ENCODE results near the gene SFMBT1.

The SFMBT1 gene

GRCh38 chr3:53083949-53084309 lies 38.1 kb upstream of the SFMBT1 start:
- H3K9ac ChIP-seq (ENCODE audit: insufficient read length): no peak overlapping the region
- DNase-seq (ENCODE audit: low read depth, low spot score): no peak
- 0 out of 2 replicates have a peak overlapping the region, but pooled peaks have one; percentile 19 for H3K27ac ChIP-seq
- H3K4me3 ChIP-seq: no peak overlapping the region
- TF ChIP-seq EZH2 (IDR thresholded peaks at IDR 0.05) (no peak), FOXP2 (optimal IDR thresholded peaks at IDR 0.05; ENCODE audit: control extremely low read depth, extremely low read length, insufficient read depth) (no peak), POLR2AphosphoS5 (IDR thresholded peaks at IDR 0.05; ENCODE audit: borderline replicate concordance, low read depth, low read length) (no peak)
- no peaks in the 10 kb centered on the region for H3K9me3 ChIP-seq (ENCODE audit: low read depth, low read length)
- no peaks in the 10 kb centered on the region for H3K36me3 ChIP-seq (ENCODE audit: insufficient read depth, low read length)

GRCh38 chr3:53083521-53083920 lies 37.6 kb upstream of the SFMBT1 start:
- no peaks in the 10 kb centered on the region for H3K9me3 ChIP-seq (ENCODE audit: low read depth, low read length)
- no peak overlapping the region for H3K27ac ChIP-seq
- DNase-seq (ENCODE audit: low read depth, low spot score): no peak
- no peak overlapping the region for H3K9ac ChIP-seq (ENCODE audit: insufficient read length)
- H3K4me3 ChIP-seq: no peak overlapping the region
- no peak for TF ChIP-seq FOXP2 (optimal IDR thresholded peaks at IDR 0.05; ENCODE audit: control extremely low read depth, extremely low read length, insufficient read depth)
- no peak for TF ChIP-seq POLR2AphosphoS5 (IDR thresholded peaks at IDR 0.05; ENCODE audit: borderline replicate concordance, low read depth, low read length)
- no peak for TF ChIP-seq EZH2 (IDR thresholded peaks at IDR 0.05)
- H3K36me3 ChIP-seq (ENCODE audit: insufficient read depth, low read length): no peaks in the 10 kb centered on the region

GRCh38 chr3:53082736-53083135 lies 36.9 kb upstream of the SFMBT1 start:
- Histone ChIP-seq H3K9me3 (ENCODE audit: low read depth, low read length) (no peaks in the 10 kb centered on the region), H3K36me3 (ENCODE audit: insufficient read depth, low read length) (no peaks in the 10 kb centered on the region), H3K9ac (ENCODE audit: insufficient read length) (no peak overlapping the region), H3K4me3 (no peak overlapping the region), H3K27ac (no peak overlapping the region)
- no peak for DNase-seq (ENCODE audit: low read depth, low spot score)
- TF ChIP-seq POLR2AphosphoS5 (IDR thresholded peaks at IDR 0.05; ENCODE audit: borderline replicate concordance, low read depth, low read length) (no peak), EZH2 (IDR thresholded peaks at IDR 0.05) (no peak), FOXP2 (optimal IDR thresholded peaks at IDR 0.05; ENCODE audit: control extremely low read depth, extremely low read length, insufficient read depth) (no peak)

GRCh38 chr3:53081318-53081717 lies 35.4 kb upstream of the SFMBT1 start:
- no peak for TF ChIP-seq FOXP2 (optimal IDR thresholded peaks at IDR 0.05; ENCODE audit: control extremely low read depth, extremely low read length, insufficient read depth)
- TF ChIP-seq EZH2 (IDR thresholded peaks at IDR 0.05): no peak
- TF ChIP-seq POLR2AphosphoS5 (IDR thresholded peaks at IDR 0.05; ENCODE audit: borderline replicate concordance, low read depth, low read length): no peak
- Histone ChIP-seq H3K9ac (ENCODE audit: insufficient read length) (no peak overlapping the region), H3K27ac (no peak overlapping the region), H3K36me3 (ENCODE audit: insufficient read depth, low read length) (no peaks in the 10 kb centered on the region), H3K4me3 (no peak overlapping the region), H3K9me3 (ENCODE audit: low read depth, low read length) (no peaks in the 10 kb centered on the region)
- no peak for DNase-seq (ENCODE audit: low read depth, low spot score)

- DNase-seq (ENCODE audit: low read depth, low spot score): no peak
- Histone ChIP-seq H3K9me3 (ENCODE audit: low read depth, low read length) (no peaks in the 10 kb centered on the region), H3K36me3 (ENCODE audit: insufficient read depth, low read length) (no peaks in the 10 kb centered on the region), H3K9ac (ENCODE audit: insufficient read length) (no peak overlapping the region), H3K27ac (no peak overlapping the region), H3K4me3 (no peak overlapping the region)
- TF ChIP-seq EZH2 (IDR thresholded peaks at IDR 0.05): no peak
- TF ChIP-seq POLR2AphosphoS5 (IDR thresholded peaks at IDR 0.05; ENCODE audit: borderline replicate concordance, low read depth, low read length): no peak
- TF ChIP-seq FOXP2 (optimal IDR thresholded peaks at IDR 0.05; ENCODE audit: control extremely low read depth, extremely low read length, insufficient read depth): no peak
Observed at GRCh38 chr3:53080612-53081205, 34.8 kb upstream of the SFMBT1 start.

- TF ChIP-seq POLR2AphosphoS5 (IDR thresholded peaks at IDR 0.05; ENCODE audit: borderline replicate concordance, low read depth, low read length) (no peak), FOXP2 (optimal IDR thresholded peaks at IDR 0.05; ENCODE audit: control extremely low read depth, extremely low read length, insufficient read depth) (no peak), EZH2 (IDR thresholded peaks at IDR 0.05) (no peak)
- no peak for DNase-seq (ENCODE audit: low read depth, low spot score)
- Histone ChIP-seq H3K27ac (no peak overlapping the region), H3K9ac (ENCODE audit: insufficient read length) (no peak overlapping the region), H3K36me3 (ENCODE audit: insufficient read depth, low read length) (no peaks in the 10 kb centered on the region), H3K4me3 (no peak overlapping the region), H3K9me3 (ENCODE audit: low read depth, low read length) (no peaks in the 10 kb centered on the region)
Observed at GRCh38 chr3:53079791-53080555, 34.1 kb upstream of the SFMBT1 start.

- no peak for DNase-seq (ENCODE audit: low read depth, low spot score)
- Histone ChIP-seq H3K9ac (ENCODE audit: insufficient read length) (no peak overlapping the region), H3K36me3 (ENCODE audit: insufficient read depth, low read length) (no peaks in the 10 kb centered on the region), H3K4me3 (no peak overlapping the region), H3K9me3 (ENCODE audit: low read depth, low read length) (no peaks in the 10 kb centered on the region), H3K27ac (no peak overlapping the region)
- no peak for TF ChIP-seq EZH2 (IDR thresholded peaks at IDR 0.05)
- TF ChIP-seq FOXP2 (optimal IDR thresholded peaks at IDR 0.05; ENCODE audit: control extremely low read depth, extremely low read length, insufficient read depth): no peak
- TF ChIP-seq POLR2AphosphoS5 (IDR thresholded peaks at IDR 0.05; ENCODE audit: borderline replicate concordance, low read depth, low read length): no peak
Observed at GRCh38 chr3:53079147-53079546, 33.3 kb upstream of the SFMBT1 start.

GRCh38 chr3:53078656-53079055 lies 32.8 kb upstream of the SFMBT1 start:
- Histone ChIP-seq H3K36me3 (ENCODE audit: insufficient read depth, low read length) (no peaks in the 10 kb centered on the region), H3K4me3 (no peak overlapping the region), H3K9ac (ENCODE audit: insufficient read length) (no peak overlapping the region), H3K9me3 (ENCODE audit: low read depth, low read length) (no peaks in the 10 kb centered on the region), H3K27ac (no peak overlapping the region)
- DNase-seq (ENCODE audit: low read depth, low spot score): no peak
- TF ChIP-seq EZH2 (IDR thresholded peaks at IDR 0.05) (no peak), FOXP2 (optimal IDR thresholded peaks at IDR 0.05; ENCODE audit: control extremely low read depth, extremely low read length, insufficient read depth) (no peak), POLR2AphosphoS5 (IDR thresholded peaks at IDR 0.05; ENCODE audit: borderline replicate concordance, low read depth, low read length) (no peak)
